GM18907 (cell line): ENCODE measurements around the gene AFF2.
"Not testable (repeated sequence)": the region's sequence is repeated elsewhere in the genome, so short reads cannot be mapped to it uniquely, and the experiment has no call there.

Experiments used
- ATAC-seq: cut with Tn5 transposase; IDR thresholded peaks from one replicate; pipeline ENCODE4 v1.9.1; 2021; ENCODE audit warnings: mild to moderate bottlenecking, moderate library complexity; ENCODE audit not compliant: unreplicated experiment

AFF2 gene

DNA sequence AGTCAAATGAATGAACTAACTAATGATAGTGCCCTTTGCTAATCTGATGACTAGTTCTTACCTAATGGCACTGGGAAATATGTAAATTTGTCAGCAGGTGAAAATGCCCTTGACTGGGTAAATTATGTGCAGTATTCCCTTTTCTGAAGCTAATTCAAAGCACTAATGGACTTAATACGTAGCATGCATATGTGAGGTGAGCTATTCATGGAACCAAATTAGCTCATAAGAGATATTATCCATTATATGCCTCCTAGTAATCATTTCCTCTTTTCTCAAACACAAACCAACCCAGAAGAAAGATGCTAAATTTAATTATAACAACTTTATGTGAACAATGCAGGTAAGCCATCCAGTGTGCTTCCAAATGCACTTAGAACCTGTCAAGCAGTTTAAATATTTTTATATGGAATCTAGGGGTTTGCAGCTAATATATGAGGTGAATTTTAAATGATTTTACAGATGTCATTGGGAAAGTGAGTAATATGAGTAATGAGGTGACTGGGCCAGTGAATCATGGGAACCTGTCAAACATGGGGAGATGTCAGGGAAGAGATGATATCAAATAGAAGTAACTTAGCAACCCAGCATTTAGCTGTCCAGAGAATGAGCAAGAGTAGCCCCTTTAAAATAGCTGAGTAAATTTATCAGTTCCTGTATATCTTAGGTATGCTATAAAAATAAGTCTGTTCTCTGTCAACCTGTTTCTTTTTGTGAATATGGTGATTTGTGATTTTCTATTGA lies 315.0 kb downstream of the AFF2 start:
- no peak for ATAC-seq

DNA sequence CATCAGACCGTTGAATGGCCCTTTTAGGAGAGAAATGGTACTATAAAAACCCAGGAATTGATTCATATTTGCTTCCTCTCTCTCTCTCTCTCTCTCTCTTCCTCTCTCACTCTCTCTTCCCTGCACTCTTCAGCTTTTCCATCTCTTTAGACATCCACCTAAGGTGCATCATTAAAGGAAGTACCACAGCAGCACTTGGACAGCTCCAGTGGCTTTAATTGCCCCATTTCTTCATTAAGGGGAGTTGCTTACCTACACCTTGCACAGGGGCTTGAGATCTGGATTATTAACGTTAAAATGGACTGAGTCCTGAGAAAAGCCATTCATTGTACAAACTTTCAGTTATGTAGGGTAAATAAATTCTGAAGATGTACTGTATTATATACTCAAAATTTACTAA lies 323.6 kb downstream of the AFF2 start:
- no peak for ATAC-seq

DNA sequence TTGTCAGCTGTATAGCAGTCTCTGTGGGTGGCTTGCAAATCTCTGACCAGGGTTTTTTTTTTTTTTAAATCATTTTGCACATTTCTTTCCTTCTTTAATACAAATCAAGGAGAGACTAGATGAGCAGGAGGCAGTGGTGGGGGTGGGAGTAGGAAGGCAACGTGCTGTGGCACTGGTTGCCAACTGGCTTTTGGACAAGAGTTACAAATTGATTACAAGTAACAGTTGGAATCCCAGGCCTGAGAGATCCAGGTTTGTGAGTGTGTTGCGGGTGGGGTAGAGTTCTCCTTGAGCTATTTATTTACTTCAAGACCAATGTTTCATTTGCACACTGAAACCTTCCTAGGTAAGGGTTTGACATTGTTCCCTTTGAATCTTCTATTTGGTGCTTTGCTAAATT lies 325.3 kb downstream of the AFF2 start:
- ATAC-seq: no peak

DNA sequence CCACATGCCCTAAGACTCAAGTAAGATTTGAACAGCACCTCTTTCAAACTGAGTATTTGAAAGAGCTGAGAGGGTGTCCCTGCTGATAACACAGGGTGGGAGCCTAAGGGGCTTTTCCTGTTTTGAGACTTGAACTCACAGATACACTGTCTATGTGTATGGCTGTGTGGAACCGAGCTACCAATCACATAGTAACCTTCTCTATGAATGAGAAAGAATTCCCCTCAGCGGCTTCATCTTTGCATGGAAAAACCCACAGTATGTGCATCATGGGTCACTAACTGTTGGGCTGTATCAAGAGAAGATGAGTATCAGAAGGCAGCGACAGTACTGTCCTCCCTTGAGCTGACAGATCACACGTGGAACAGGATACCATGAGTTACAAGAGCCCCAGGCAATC lies 336.3 kb downstream of the AFF2 start:
- no peak for ATAC-seq

DNA sequence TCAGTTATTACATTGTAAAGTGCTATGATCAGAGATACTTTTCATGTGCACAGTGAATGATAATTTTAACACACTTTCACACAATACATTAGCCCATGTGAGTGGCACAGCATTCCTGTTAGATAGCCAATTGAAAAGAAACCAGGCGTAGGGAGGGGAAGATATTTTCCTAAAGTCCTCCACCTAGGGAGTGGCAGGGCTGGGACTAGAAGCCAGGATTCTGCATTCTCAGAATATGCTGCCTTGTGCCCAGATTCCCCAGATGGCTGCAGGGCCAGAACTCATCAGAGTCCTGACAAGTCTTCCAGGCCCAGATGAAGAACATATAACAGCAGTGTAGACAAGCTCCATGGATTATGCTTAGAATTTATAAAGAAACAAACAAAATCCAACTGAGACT lies 350.2 kb downstream of the AFF2 start:
- ATAC-seq: no peak

DNA sequence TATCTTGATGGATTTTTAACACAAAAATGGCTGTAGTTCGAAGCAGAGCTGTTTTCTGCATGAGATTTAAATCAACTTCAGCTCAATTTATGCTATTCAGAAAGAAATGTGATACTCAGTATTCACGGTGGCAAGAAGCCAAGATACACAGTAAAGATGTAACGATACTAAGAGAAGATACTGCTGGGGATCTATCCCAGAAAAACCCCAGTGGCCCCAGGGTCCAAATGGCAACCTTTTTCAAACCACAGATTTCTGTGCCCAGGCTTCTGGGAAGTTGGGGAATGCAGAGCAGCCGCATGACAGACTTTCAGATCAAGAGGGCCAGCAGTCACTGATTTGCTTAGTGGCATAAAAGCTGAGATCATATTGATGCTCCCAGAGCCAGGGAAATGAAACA lies 353.9 kb downstream of the AFF2 start:
- no peak for ATAC-seq

DNA sequence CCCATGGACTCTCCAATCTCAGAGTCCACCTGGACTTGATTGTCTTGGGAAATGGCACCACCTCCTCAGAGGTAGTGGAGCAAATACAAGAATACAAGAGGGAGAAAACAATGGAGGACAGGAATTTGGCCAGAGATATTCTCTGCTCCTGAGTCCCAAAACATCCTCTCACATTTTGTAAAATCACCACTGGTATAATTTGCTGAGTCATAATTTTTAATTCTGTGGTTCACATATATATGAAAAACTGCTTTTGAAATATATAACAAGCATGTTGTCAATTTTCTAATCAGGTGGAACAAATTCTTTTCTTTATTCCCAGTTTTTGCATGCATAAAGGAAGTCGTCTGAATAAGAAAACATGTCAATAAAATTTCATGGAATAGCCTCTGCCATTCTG lies 356.1 kb downstream of the AFF2 start:
- ATAC-seq: no peak

DNA sequence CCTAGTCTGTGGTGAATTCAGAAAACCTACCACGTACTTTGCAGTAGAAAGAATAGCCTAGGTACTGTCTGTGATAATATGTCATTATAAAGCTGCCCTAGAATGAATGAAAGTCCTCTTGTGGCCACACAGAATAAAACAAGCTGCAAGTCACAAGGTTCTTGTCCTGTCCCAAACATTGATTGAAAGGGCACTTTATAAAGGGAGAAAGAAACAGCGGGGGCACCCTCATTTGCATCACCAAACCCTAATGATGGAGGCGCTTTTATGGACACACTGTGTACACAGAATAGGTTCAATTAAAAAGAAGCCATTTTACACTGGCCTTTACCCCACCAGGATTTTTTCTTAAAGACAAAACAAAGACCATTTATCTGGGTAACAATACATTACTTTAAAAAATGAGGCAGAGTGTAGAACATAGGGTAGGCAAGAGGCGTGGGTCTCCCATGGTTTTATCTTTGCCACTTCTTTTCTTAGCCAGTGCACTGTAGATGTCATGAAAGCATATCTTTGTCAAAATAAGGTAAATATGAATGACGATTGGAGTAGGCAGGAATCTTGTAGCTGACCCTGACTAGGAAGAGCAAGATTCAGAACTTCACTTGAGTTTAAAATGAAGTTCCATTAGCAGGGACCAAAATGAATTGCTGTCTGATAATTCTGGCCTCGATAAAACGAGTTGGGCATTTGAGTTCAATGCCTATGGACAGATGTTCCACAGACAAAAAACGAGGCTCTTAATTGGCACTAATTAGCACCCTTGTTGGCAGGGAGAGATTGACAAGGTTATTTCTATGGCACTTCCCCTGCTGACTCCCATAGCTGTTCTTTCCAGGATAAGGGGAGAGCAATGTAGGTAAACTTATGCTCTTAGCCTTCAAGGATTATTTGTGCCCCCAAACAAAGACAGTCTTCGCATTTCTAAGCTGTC lies 365.1 kb downstream of the AFF2 start:
- no peak for ATAC-seq

DNA sequence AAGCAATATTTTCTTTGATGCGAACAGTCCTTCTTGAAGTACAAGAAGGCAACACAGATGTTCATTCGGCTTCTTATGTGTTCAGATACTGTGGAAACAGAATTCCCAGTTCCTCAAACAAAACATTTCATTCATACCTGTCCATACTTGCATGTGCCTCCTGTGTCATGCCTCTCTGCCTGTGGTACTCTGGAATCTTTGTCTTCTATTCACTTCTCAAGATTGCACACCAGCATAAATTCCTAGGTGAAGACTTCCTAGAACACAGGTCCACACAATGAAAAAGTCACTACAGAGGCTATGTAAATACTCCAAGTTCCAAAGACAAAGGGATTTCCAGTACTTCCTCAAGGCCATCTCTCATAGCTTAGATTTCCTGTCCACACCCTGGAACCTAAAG lies 367.2 kb downstream of the AFF2 start:
- no peak for ATAC-seq

DNA sequence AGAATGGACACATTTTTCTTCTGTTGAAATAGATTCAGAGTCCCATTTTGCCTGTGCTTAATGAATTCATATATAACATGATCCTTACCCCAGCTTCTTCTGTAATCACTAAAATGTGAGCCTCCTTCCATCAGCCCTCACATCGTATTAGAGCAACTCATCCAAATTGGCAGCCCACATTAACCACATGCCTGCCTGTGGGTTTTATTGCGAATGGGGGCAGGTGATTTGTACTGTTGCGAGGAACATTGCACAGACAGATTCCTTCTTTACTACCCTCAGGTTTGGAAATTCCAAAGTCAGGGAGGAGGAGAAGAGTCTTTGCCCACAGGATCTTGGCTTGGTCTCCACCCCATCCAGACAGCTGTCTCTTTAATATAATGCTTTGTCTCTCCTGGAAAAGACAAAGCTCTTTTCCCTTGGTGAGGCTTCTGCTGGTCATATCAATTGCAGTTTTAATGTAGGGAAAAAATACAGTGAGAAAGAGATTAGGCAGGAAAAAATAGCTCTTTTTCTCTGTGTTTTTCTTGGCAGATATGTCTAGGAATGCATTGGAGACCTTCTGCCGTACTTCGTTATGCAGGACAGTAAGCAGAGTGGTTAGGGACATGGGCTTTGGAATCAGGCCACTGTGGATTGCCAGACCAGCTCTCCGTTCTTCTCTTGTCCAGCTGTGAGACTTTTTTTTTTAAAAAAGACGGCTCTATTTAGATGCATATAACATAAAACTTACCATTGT lies 371.2 kb downstream of the AFF2 start:
- ATAC-seq: no peak

DNA sequence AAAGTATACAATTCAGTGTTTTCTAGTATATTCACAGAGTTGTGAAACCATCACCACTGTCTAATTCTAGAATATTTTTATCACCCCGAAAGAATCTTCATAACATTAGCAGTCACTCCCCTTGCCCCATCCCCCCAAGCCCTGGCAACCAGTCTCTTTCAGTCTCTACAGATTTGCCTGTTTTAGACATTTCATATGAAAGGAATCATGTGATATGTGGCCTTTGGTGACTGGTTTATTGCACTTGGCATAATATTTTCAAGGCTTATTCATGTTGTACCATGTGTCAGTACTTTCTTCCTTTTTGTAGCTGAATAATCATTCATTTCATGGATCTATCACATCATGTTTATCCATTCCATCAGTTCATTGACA lies 371.7 kb downstream of the AFF2 start:
- no peak for ATAC-seq

DNA sequence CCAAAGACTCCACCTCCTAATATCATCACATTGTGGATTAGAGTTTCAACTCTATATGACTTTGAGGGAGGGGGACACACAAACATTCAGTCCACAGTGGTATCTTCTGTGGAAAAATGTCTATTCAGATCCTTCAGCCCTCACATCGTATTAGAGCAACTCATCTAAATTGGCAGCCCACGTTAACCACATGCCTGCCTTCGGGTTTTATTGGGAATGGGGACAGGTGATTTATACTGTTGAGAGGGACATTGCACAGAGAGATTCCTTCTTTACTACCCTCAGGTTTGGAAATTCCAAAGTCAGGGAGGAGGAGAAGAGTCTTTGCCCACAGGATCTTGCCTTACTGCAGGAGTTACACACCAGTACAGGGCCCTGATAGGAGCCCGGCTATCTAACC lies 372.5 kb downstream of the AFF2 start:
- no peak for ATAC-seq

DNA sequence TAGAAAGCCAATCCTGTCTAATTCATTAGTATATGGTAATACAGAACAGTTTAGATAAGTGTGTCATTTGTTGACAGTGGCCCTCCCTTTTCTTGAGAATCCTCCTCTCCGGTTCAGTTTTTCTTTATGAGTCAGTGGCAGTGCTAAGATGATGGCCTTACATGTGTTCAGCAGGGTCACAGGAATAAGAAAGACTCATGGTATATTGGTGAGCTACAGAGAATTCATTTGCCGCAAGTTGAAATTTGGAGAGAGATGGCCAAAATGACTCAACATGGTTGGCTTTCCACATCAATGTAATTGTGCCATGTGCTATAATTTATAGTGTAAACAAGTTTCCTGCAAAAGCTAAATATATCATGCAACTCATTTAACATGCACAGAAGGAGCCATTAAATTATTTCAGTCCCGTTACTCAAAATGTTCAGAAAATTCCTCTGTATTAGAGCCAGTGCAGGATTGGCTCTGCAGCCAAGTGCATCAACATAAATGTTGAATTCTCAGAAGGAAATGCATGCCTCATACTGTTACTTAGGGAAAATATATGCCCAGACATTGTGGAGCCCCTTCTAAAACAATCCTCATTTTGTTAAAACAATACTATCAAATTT lies 374.3 kb downstream of the AFF2 start:
- ATAC-seq: no peak

DNA sequence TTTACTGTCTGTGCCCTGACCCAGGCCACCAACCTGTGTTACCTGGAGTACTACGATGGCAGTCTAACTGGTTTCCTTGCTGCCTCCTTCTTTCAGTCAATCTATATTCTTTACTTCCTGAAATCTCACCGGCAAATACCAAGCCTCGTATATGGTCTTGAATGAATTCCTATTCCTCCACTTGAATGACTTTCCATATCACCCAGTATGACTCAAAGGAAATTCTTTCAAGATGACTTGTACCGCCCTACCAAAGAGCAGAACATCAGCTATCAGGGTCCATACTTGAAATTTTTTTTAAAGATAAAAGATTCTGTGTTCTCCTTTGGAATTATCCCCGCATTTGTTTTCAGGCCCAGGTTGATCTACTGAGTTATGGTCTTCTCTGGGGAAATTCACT lies 378.0 kb downstream of the AFF2 start:
- no peak for ATAC-seq

DNA sequence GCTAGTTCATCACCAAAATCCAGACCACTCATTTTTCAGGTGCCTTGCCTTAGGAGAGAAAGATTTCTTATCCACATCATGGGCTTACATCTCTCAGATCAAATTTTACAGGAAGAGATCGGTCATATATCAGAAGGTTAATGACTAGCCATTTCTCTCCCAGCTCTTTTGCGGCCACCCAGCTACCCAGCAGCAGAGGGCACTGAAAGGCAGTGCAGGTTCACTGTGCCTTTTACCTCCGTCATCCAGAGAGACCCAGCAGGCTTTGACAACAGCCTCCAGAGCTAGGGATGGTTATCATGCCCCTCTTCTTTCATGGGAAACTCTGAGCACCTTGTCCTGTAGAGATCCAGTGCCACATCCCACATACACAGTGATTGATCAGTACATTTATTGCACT lies 384.8 kb downstream of the AFF2 start:
- ATAC-seq: no peak

DNA sequence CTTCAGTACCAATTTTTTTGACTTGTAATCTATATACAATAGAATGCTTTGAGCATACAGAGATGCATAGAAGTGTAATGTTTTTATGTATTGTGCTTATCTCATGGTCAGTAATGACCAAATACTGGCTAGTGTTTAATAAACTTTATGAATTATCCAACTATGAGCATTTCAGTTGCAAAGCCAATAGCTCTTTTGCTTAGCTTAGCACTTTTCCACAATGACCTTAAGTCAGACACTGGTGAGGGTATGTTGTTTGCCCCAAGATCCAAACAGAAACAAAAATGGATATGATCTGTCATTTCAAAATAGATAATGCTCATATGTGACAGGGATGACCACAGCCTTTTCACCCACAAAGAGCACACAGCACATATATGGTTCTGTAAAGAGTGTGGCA lies 393.0 kb downstream of the AFF2 start:
- ATAC-seq: no peak

DNA sequence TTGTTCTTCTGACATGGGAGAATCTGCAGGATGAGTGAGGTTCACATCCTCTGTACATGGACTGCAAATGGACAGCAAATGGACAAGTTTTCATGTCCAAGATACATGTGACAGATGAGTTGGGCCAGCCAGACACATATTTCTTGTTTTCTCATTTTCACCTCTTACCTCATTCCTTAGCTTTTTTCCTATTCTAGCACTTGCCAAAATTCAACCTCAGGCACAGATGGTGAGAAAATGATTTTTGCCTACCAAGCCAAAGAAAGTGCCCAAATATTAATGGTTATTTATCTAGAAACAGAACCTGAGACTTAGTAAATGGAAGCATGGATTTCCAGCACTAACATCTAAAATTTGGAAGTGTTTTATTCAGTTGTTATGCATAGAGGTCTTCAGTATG lies 402.2 kb downstream of the AFF2 start:
- no peak for ATAC-seq

DNA sequence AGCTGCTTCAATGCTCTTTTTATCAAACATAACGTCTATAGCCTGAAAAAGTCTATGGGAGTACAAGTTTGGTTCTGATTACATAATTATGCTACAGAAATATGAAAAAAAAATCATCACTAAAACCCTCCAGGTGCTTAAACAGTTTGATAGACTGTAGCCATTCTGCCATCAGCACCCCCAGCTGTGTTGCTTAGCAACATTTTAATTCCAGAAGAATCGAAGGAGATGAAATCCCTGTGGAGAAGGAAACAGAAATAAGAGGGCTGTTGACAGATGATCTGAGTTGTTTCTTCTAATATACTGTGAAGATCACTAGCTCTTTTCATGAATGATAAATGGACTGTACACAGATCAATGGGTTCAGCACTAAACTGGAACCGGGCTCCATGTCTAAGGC lies 402.8 kb downstream of the AFF2 start:
- no peak for ATAC-seq

DNA sequence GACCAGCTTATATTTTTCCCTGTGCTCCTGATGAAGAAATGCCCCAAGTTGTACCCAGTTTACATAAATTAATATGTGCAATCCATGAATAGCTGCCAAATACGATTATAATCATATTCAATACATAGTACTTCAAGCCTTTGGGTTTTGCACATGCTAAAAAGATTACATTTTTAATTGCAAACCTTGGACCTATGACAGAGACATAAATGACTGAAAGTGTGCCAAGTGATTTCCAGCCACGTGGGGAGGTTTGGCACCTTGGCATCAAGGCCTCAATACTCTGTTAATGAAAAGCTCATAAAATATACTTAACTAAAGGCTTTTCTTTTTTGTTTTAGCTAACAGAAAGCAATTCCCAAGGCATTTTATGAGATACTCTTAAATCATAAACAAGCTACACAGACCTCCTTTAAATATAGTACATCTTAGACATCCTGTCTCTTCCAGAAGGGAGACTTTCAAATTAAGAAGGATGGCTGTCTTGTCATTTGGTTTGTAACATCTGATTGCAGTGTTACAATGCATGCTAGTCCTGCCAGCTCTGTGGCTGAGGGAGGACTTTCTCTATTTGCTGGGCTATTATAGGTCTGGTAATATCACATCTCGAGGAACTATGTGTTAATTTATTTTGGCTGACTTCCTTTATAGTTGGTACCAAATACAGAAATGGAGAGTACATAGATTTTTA lies 404.1 kb downstream of the AFF2 start:
- ATAC-seq: no peak

DNA sequence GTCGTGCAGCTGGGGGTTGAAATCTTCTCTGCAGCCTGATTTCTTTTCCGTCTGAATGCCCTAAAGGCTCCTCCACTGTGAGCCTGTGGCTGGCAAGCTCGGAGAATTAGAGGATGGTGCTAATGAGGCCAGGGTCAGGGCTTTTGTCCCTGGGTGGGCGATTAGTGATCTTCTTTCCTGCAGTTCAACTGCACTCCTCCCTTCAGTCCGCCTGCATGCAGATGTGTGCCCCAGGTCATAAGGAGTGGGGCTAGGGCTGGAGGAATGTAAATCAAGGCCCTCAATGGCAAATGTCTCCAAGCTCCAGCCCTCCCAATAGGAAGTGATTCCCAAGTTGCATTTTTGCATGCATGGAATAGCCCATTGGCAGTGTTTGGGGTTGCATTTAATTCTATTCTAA lies 405.0 kb downstream of the AFF2 start:
- no peak for ATAC-seq

DNA sequence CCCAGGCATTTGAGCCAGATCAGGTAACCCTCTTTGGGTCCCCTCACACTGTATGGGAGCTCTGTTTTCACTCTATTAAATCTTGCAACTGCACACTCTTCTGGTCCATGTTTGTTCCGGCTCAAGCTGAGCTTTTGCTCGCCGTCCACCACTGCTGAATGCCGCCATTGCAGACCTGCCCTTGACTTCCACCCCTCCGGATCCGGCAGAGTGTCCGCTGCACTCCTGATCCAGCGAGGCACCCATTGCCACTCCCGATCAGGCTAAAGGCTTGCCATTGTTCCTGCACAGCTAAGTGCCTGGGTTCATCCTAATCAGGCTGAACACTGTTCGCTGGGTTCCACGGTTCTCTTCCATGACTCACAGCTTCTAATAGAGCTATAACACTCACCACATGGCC lies 406.2 kb downstream of the AFF2 start:
- not testable (repeated sequence) for ATAC-seq
